Measurements from ENCODE around the gene DCLK1.

DNA sequence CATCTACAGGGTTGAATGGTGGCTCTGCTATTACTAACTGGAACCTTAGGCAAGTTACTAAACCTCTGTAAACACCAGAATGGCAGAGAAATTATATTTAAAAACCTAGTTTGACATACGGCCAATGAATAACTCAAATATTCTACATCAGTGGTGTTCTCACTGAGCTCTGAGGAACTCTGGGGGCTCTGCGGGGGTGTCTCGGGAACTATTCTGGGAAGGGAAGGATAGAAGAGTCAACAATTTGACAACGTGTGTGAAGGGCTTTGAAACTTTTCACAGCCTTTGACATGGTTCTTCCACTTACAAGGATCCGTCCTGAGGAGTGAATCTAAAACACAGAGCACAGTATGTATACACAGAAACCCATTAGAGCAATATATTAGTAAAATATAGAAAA is 44.4 kb upstream of the DCLK1 start:
- no peak for TF ChIP-seq POLR2A (IDR thresholded peaks at IDR 0.05)
- TF ChIP-seq, protein P1, sequence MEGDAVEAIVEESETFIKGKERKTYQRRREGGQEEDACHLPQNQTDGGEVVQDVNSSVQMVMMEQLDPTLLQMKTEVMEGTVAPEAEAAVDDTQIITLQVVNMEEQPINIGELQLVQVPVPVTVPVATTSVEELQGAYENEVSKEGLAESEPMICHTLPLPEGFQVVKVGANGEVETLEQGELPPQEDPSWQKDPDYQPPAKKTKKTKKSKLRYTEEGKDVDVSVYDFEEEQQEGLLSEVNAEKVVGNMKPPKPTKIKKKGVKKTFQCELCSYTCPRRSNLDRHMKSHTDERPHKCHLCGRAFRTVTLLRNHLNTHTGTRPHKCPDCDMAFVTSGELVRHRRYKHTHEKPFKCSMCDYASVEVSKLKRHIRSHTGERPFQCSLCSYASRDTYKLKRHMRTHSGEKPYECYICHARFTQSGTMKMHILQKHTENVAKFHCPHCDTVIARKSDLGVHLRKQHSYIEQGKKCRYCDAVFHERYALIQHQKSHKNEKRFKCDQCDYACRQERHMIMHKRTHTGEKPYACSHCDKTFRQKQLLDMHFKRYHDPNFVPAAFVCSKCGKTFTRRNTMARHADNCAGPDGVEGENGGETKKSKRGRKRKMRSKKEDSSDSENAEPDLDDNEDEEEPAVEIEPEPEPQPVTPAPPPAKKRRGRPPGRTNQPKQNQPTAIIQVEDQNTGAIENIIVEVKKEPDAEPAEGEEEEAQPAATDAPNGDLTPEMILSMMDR (IDR thresholded peaks at IDR 0.05) = no peak

Measured in body of pancreas (tissue), 4 donors.